Spleen (tissue), 11 donors: ENCODE results near the gene B4GALT6. TPM values are rescaled to one million over a fixed set of nuclear protein-coding genes. Genes with fewer than 3 reads are reported as not detected.

Experiments used
- DNase-seq: peaks from one replicate; pipeline ENCODE4 v3.0.0-alpha.2; 2020
- H3K27ac ChIP-seq, 8 donors: fragments of 200-600 bp; sonication (generic) in 7 of 8; 1 replicate in 4 of 8; 2 replicates in 4 of 8; pipeline versions ENCODE4 v1.5.0 to v1.8.0; 2016 to 2021; ENCODE audit warnings: inconsistent platforms in 4 of 8, mild to moderate bottlenecking in 4 of 8, moderate library complexity in 1 of 8
- H3K27me3 ChIP-seq, 7 donors: fragments of 200-600 bp; sonication (generic) in 6 of 7; replicated peaks in 1 of 7; 1 replicate in 4 of 7; 2 replicates in 3 of 7; pipeline versions ENCODE4 v1.5.0 to v1.8.0; 2016 to 2021; ENCODE audit warnings: inconsistent platforms in 3 of 7, mild to moderate bottlenecking in 1 of 7
- H3K36me3 ChIP-seq, 6 donors: fragments of 200-600 bp; sonication (generic) in 5 of 6; 1 replicate in 4 of 6; 2 replicates in 2 of 6; pipeline versions ENCODE4 v1.5.0 to v1.8.0; 2016 to 2021; ENCODE audit warnings: inconsistent platforms in 2 of 6
- H3K4me1 ChIP-seq, 6 donors: fragments of 200-600 bp; sonication (generic) in 5 of 6; 1 replicate in 3 of 6; 2 replicates in 3 of 6; pipeline versions ENCODE4 v1.5.0 to v1.8.0; 2016 to 2021; ENCODE audit warnings: inconsistent platforms in 3 of 6
- H3K4me3 ChIP-seq, 8 donors: fragments of 200-600 bp; sonication (generic) in 7 of 8; 1 replicate in 4 of 8; 2 replicates in 4 of 8; pipeline versions ENCODE4 v1.5.0 to v1.8.0; 2016 to 2021; ENCODE audit warnings: inconsistent platforms in 4 of 8, mild to moderate bottlenecking in 4 of 8, moderate library complexity in 2 of 8
- H3K9me3 ChIP-seq, 8 donors: fragments of 200-600 bp; sonication (generic) in 7 of 8; 1 replicate in 4 of 8; 2 replicates in 4 of 8; pipeline versions ENCODE4 v1.5.0 to v1.8.0; 2016 to 2021; ENCODE audit warnings: inconsistent platforms in 4 of 8
- CTCF ChIP-seq, 11 experiments: fragments of 200-600 bp in 7 of 11; fragments of 450-650 bp in 4 of 11; sonication (generic) in 4 of 11; IDR thresholded peaks in 8 of 11; conservative IDR thresholded peaks in 3 of 11; 1 replicate in 7 of 11; 2 replicates in 4 of 11; pipeline versions ENCODE4 v1.4.0 to v1.8.0; 2016 to 2021; ENCODE audit warnings: antibody characterized with exemption in 11 of 11, inconsistent platforms in 4 of 11, mild to moderate bottlenecking in 1 of 11
- POLR2A ChIP-seq, 3 donors: fragments of 450-650 bp; IDR thresholded peaks; one replicate each; pipeline ENCODE4 v1.5.1; 2017; ENCODE audit warnings: antibody characterized with exemption in 3 of 3, mild to moderate bottlenecking in 1 of 3
- POLR2AphosphoS5 ChIP-seq, 3 donors: sonication (generic); formaldehyde crosslinking; IDR thresholded peaks; one replicate each; pipeline ENCODE4 v1.5.1; 2017; ENCODE audit warnings: antibody characterized with exemption in 3 of 3
- WGBS, 5 donors: extraction: QIAGEN DNeasy Blood & Tissue Kit in 3 of 5; methylation state at CpG; one replicate each; pipeline versions ENCODE4 v1.1.5 to v1.1.7; 2013 to 2018; 5-methylcytosine and 5-hydroxymethylcytosine counted together
- intact Hi-C: fragments of 100-400 bp; cut with DNase I; formaldehyde crosslinking; loops from one replicate; pipeline ENCODE4 v1.15.0; 2023; ENCODE audit warnings: low total_unique reads
- polyA plus RNA-seq, 3 donors: library from polyadenylated mRNA; stranded (reverse); fragments of 200-250 nt; gene quantifications; one replicate each; pipeline ENCODE4 v1.2.1, GENCODE V29; 2013
- total RNA-seq, 7 donors: library from RNA; depleted of rRNA in 3 of 7; stranded (reverse); fragments of >200 nt in 3 of 7; fragmentation: NEBNext Ultra II Directional in 4 of 7; extraction: Animal tissue kit (Norgen Biotek cat#: 25700) in 4 of 7; gene quantifications; one replicate each; pipeline versions ENCODE4 v1.1.0 to v1.2.1, GENCODE V29; 2016 to 2021
- donor health status: healthy with polysubstance abuse.
- donor health status: DM: no; HTN: no; CAD: no; lungs with moderate emphysema.
- donor health status: DM: no; HTN: no; CAD: no.
- donor health status: Bipolar disorder and iron deficiency.
- donor health status: healthy.
- donor health status: DM: no; HTN: no; CAD: no.
- donor health status: DM: yes; HTN: yes; CAD: no.

The B4GALT6 gene
- total and polyA plus RNA-seq, 10 donors = 0.42 to 9.1 (median 3.7) TPM

DNA sequence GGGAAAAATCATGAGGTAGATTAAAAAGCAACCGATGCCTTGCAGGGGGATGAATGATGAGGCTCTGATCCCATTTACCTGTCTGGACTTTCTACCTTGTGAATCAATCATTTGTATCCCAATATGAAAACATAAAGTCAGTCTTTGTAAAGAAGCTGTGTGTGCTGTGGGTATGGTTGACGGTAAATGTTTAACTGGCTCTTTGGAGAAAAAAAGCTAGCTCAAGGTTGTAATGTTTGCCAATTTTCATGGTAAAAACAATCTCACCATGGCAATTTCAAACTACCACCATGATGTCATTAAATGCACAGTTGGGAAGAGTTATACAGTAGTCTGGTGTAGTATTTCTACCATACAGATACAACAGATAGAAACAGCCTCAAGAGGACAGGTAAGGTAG is 78.1 kb downstream of the B4GALT6 start:
- H3K9me3 ChIP-seq = no peaks in the 10 kb centered on the region
- H3K4me1 ChIP-seq = no peaks in the 10 kb centered on the region
- H3K4me3 ChIP-seq = no peak overlapping the region
- no peak overlapping the region for H3K27ac ChIP-seq
- H3K36me3 ChIP-seq = no peaks in the 10 kb centered on the region
- no peaks in the 10 kb centered on the region for H3K27me3 ChIP-seq
- intact Hi-C loops = no loop called here
- no peak for TF ChIP-seq POLR2A (IDR thresholded peaks at IDR 0.05)
- TF ChIP-seq POLR2AphosphoS5 (IDR thresholded peaks at IDR 0.05) = no peak
- TF ChIP-seq CTCF (IDR thresholded peaks at IDR 0.05 in 8 of 11, conservative IDR thresholded peaks at IDR 0.05 in 3 of 11) = no peak
- 91 to 97% (median 93%) methylated on average over 2 of the region's 2 CpGs for WGBS, 5 donors
- no peak for DNase-seq

- Histone ChIP-seq H3K36me3 (no peaks in the 10 kb centered on the region), H3K4me3 (no peak overlapping the region), H3K4me1 (no peaks in the 10 kb centered on the region), H3K27ac (no peak overlapping the region), H3K9me3 (no peaks in the 10 kb centered on the region), H3K27me3 (no peaks in the 10 kb centered on the region)
- no peak for DNase-seq
- intact Hi-C loops = no loop called here
- TF ChIP-seq POLR2A (IDR thresholded peaks at IDR 0.05) = no peak
- no peak for TF ChIP-seq CTCF (IDR thresholded peaks at IDR 0.05 in 8 of 11, conservative IDR thresholded peaks at IDR 0.05 in 3 of 11)
- no peak for TF ChIP-seq POLR2AphosphoS5 (IDR thresholded peaks at IDR 0.05)
Observed at GRCh38 chr18:31603315-31603714, 81.1 kb downstream of the B4GALT6 start.

DNA sequence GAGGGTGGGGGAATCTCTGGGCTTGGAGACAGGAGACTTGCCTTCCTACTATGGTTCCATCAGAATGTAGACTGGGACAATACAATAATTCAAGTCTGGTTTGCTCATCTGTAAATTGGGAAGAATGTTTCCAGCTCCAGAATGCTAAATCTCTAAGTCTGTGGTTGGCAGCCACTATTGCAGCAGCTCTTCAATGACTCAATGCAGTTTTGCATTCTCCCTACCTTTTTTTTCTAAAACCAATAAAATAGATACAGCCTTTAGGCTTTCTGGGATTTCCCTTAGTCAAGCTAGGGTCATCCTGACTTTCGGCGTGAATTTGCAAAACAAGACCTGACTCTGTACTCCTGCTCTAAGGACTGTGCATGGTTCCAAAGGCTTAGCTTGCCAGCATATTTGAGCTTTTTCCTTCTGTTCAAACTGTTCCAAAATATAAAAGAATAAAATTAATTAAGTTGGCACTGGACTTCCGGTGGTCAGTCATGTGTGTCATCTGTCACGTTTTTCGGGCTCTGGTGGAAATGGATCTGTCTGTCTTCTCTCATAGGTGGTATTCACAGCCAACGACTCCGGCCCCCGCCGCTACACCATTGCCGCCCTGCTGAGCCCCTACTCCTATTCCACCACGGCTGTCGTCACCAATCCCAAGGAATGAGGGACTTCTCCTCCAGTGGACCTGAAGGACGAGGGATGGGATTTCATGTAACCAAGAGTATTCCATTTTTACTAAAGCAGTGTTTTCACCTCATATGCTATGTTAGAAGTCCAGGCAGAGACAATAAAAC is 86.2 kb downstream of the B4GALT6 start:
- no peak overlapping the region for H3K4me3 ChIP-seq
- no peak overlapping the region for H3K27ac ChIP-seq
- intact Hi-C loops = no loop called here
- WGBS, 5 donors = 90 to 96% (median 92%) methylated on average over 13 of the region's 13 CpGs
- no peak for TF ChIP-seq POLR2A (IDR thresholded peaks at IDR 0.05)
- TF ChIP-seq CTCF (IDR thresholded peaks at IDR 0.05 in 8 of 11, conservative IDR thresholded peaks at IDR 0.05 in 3 of 11) = no peak
- TF ChIP-seq POLR2AphosphoS5 (IDR thresholded peaks at IDR 0.05) = no peak
- no peaks in the 10 kb centered on the region for H3K9me3 ChIP-seq
- no peaks in the 10 kb centered on the region for H3K27me3 ChIP-seq
- H3K4me1 ChIP-seq = no peaks in the 10 kb centered on the region
- no peaks in the 10 kb centered on the region for H3K36me3 ChIP-seq
- DNase-seq = no peak

DNA sequence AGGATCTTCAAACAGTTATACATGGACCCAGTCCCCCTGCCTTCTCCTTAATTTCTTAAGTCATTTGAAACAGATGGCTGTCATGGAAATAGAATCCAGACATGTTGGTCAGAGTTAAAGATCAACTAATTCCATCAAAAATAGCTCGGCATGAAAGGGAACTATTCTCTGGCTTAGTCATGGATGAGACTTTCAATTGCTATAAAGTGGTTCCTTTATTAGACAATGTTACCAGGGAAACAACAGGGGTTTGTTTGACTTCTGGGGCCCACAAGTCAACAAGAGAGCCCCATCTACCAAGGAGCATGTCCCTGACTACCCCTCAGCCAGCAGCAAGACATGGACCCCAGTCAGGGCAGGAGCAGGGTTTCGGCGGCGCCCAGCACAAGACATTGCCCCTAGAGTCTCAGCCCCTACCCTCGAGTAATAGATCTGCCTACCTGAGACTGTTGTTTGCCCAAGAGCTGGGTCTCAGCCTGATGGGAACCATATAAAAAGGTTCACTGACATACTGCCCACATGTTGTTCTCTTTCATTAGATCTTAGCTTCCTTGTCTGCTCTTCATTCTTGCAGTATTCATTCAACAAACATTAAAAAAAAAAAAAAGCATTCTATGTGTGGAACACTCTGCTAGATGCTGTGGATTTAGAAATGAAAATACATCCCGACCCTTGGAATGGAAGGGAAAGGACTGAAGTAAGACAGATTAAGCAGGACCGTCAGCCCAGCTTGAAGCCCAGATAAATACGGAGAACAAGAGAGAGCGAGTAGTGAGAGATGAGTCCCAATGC is 88.1 kb downstream of the B4GALT6 start:
- no peaks in the 10 kb centered on the region for H3K27me3 ChIP-seq
- H3K27ac ChIP-seq = no peak overlapping the region
- intact Hi-C loops = no loop called here
- H3K4me1 ChIP-seq = peaks cover 0 to 4% (median 0%) of the 10 kb centered on the region in 6 donors
- no peaks in the 10 kb centered on the region for H3K36me3 ChIP-seq
- 86 to 95% (median 91%) methylated on average over 9 of the region's 9 CpGs for WGBS, 5 donors
- H3K9me3 ChIP-seq = no peaks in the 10 kb centered on the region
- TF ChIP-seq POLR2A (IDR thresholded peaks at IDR 0.05) = no peak
- DNase-seq = no peak
- H3K4me3 ChIP-seq = no peak overlapping the region
